ENCODE results near the gene HDAC4.

Gene HDAC4

DNA sequence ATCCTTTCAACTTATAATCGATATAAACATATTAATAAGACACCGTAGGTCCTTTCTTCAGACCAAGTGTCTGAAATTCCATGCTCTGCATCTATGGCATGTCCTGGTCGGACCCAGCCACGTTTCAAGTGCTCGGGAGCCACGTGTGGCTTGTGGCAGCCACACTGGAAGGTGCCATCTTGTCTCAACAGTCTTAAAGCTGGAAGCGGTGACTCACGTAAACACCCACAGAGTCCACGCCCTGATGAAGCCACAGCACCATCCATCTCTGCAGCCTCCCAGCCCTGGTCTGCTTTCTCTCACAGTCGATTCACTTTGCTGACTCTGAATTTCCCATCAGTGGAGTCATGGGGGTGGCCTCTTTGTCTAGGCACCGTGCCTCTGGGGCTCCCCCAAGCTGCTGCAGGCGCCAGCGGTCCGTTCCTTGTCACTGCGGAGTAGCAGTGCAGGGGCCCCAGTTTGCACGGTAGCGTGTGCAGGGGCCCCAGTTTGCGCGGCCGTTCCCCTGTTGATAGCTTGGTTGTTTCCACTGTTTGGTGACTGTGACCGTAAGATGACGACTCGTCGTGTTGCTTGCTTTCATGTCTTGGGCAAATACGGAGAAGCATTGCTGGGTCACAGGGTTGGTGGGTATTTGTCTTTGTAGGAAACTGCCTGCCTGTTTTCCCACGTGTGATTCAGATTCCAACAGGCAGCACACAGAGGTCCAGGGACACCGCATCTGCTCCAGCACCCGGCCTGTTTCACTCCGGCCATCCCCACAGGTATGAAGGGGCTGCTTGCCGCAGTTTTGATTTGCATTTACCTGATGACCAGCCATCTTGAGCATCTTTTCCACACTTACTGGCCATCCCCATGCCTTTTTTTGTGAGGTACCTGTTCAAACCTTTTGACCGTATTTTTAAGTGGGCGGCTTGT is 240.3 kb downstream of the HDAC4 start:
- Histone ChIP-seq H3K79me2 (ENCODE audit: low read length) (0 out of 2 replicates have a peak, but pooled peaks cover 2% of the 10 kb centered on the region), H3F3A (ENCODE audit: insufficient read depth, low read length) (no peaks in the 10 kb centered on the region), H3K4me3 (ENCODE audit: low read length) (no peak overlapping the region), H3K9me3 (replicated peaks; ENCODE audit: insufficient read depth, low read length) (no peaks in the 10 kb centered on the region), H4K20me1 (ENCODE audit: insufficient read depth, low read length) (no peaks in the 10 kb centered on the region), H3K27ac (ENCODE audit: low read length) (no peak overlapping the region), H3K9me2 (replicated peaks; ENCODE audit: insufficient read depth, low read length) (no peaks in the 10 kb centered on the region), H3K27me3 (replicated peaks; ENCODE audit: insufficient read depth, low read length) (no peaks in the 10 kb centered on the region), H3K4me1 (ENCODE audit: low read length) (peaks cover 10% of the 10 kb centered on the region; the same call in 1 of the 2 replicates), H3K36me3 (replicated peaks; ENCODE audit: insufficient read depth, low read length) (no peaks in the 10 kb centered on the region), H3K4me2 (ENCODE audit: low read depth, low read length) (no peak overlapping the region), H2AFZ (ENCODE audit: low read length) (no peak overlapping the region), H3K9ac (ENCODE audit: low read length) (no peak overlapping the region)
- TF ChIP-seq, protein P1, sequence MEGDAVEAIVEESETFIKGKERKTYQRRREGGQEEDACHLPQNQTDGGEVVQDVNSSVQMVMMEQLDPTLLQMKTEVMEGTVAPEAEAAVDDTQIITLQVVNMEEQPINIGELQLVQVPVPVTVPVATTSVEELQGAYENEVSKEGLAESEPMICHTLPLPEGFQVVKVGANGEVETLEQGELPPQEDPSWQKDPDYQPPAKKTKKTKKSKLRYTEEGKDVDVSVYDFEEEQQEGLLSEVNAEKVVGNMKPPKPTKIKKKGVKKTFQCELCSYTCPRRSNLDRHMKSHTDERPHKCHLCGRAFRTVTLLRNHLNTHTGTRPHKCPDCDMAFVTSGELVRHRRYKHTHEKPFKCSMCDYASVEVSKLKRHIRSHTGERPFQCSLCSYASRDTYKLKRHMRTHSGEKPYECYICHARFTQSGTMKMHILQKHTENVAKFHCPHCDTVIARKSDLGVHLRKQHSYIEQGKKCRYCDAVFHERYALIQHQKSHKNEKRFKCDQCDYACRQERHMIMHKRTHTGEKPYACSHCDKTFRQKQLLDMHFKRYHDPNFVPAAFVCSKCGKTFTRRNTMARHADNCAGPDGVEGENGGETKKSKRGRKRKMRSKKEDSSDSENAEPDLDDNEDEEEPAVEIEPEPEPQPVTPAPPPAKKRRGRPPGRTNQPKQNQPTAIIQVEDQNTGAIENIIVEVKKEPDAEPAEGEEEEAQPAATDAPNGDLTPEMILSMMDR (IDR thresholded peaks at IDR 0.05; ENCODE audit: low read length), result no peak
- TF ChIP-seq EZH2phosphoT487 (IDR thresholded peaks at IDR 0.05; ENCODE audit: low read length) (no peak), EZH2 (optimal IDR thresholded peaks at IDR 0.05; ENCODE audit: low read depth, low read length) (no peak)
- no peak for DNase-seq

- no peaks in the 10 kb centered on the region for H4K20me1 ChIP-seq (ENCODE audit: insufficient read depth, low read length)
These were observed 241.3 kb downstream of the HDAC4 start for GRCh38 chr2:239159476-239159911.

GRCh38 chr2:239158641-239159475 is 242.0 kb downstream of the HDAC4 start:
- no peaks in the 10 kb centered on the region for H4K20me1 ChIP-seq (ENCODE audit: insufficient read depth, low read length)
- H3K9me3 ChIP-seq (replicated peaks; ENCODE audit: insufficient read depth, low read length), result no peaks in the 10 kb centered on the region
- peaks cover 10% of the 10 kb centered on the region; the same call in 1 of the 2 replicates for H3K4me1 ChIP-seq (ENCODE audit: low read length)
- H3K79me2 ChIP-seq (ENCODE audit: low read length), result 0 out of 2 replicates have a peak, but pooled peaks cover 2% of the 10 kb centered on the region
- H3K4me3 ChIP-seq (ENCODE audit: low read length), result no peak overlapping the region
- H3K27ac ChIP-seq (ENCODE audit: low read length), result no peak overlapping the region
- no peaks in the 10 kb centered on the region for H3K36me3 ChIP-seq (replicated peaks; ENCODE audit: insufficient read depth, low read length)
- H3K9me2 ChIP-seq (replicated peaks; ENCODE audit: insufficient read depth, low read length), result no peaks in the 10 kb centered on the region
- H3K4me2 ChIP-seq (ENCODE audit: low read depth, low read length), result no peak overlapping the region
- no peak overlapping the region for H2AFZ ChIP-seq (ENCODE audit: low read length)
- no peak for DNase-seq
- TF ChIP-seq, protein P1 (IDR thresholded peaks at IDR 0.05; ENCODE audit: low read length), result no peak
- TF ChIP-seq EZH2phosphoT487 (IDR thresholded peaks at IDR 0.05; ENCODE audit: low read length) (no peak), EZH2 (optimal IDR thresholded peaks at IDR 0.05; ENCODE audit: low read depth, low read length) (no peak)
- H3K9ac ChIP-seq (ENCODE audit: low read length), result no peak overlapping the region
- H3F3A ChIP-seq (ENCODE audit: insufficient read depth, low read length), result no peaks in the 10 kb centered on the region
- H3K27me3 ChIP-seq (replicated peaks; ENCODE audit: insufficient read depth, low read length), result no peaks in the 10 kb centered on the region

More at GRCh38 chr2:239159476-239159911, 241.3 kb downstream of the HDAC4 start:
- no peaks in the 10 kb centered on the region for H3K27me3 ChIP-seq (replicated peaks; ENCODE audit: insufficient read depth, low read length)
- 0 out of 2 replicates have a peak, but pooled peaks cover 2% of the 10 kb centered on the region for H3K79me2 ChIP-seq (ENCODE audit: low read length)
- DNase-seq, result no peak
- TF ChIP-seq, protein P1 (IDR thresholded peaks at IDR 0.05; ENCODE audit: low read length), result no peak
- TF ChIP-seq EZH2phosphoT487 (IDR thresholded peaks at IDR 0.05; ENCODE audit: low read length) (no peak), EZH2 (optimal IDR thresholded peaks at IDR 0.05; ENCODE audit: low read depth, low read length) (no peak)
- H3K9ac ChIP-seq (ENCODE audit: low read length), result no peak overlapping the region
- H3K4me2 ChIP-seq (ENCODE audit: low read depth, low read length), result no peak overlapping the region
- H3K9me3 ChIP-seq (replicated peaks; ENCODE audit: insufficient read depth, low read length), result no peaks in the 10 kb centered on the region
- H3F3A ChIP-seq (ENCODE audit: insufficient read depth, low read length), result no peaks in the 10 kb centered on the region
- H2AFZ ChIP-seq (ENCODE audit: low read length), result no peak overlapping the region
- no peak overlapping the region for H3K4me3 ChIP-seq (ENCODE audit: low read length)
- H3K9me2 ChIP-seq (replicated peaks; ENCODE audit: insufficient read depth, low read length), result no peaks in the 10 kb centered on the region
- H3K27ac ChIP-seq (ENCODE audit: low read length), result no peak overlapping the region
- no peaks in the 10 kb centered on the region for H3K36me3 ChIP-seq (replicated peaks; ENCODE audit: insufficient read depth, low read length)
- peaks cover 10% of the 10 kb centered on the region; the same call in 1 of the 2 replicates for H3K4me1 ChIP-seq (ENCODE audit: low read length)
